Suprapubic skin (tissue), 4 donors: ENCODE measurements around the gene CADPS. TPM values are rescaled to one million over a fixed set of nuclear protein-coding genes. Genes with fewer than 3 reads are reported as not detected.

Source experiments
- DNase-seq, 2 donors: peaks; one replicate each; pipeline ENCODE4 v3.0.0-alpha.2; 2019; ENCODE audit warnings: low spot score in 2 of 2
- H3K27ac ChIP-seq: fragments of 200-600 bp; sonication (generic); one replicate; pipeline ENCODE4 v1.5.1; 2019
- H3K27me3 ChIP-seq: fragments of 200-600 bp; sonication (generic); one replicate; pipeline ENCODE4 v1.5.1; 2019
- H3K36me3 ChIP-seq: fragments of 200-600 bp; sonication (generic); one replicate; pipeline ENCODE4 v1.5.1; 2019
- H3K4me1 ChIP-seq: fragments of 200-600 bp; sonication (generic); one replicate; pipeline ENCODE4 v1.5.1; 2019
- H3K4me3 ChIP-seq: fragments of 200-600 bp; sonication (generic); one replicate; pipeline ENCODE4 v1.5.1; 2019; ENCODE audit warnings: mild to moderate bottlenecking
- H3K9me3 ChIP-seq: fragments of 200-600 bp; sonication (generic); one replicate; pipeline ENCODE4 v1.5.1; 2019
- CTCF ChIP-seq, 2 donors: fragments of 200-600 bp in 1 of 2; fragments of 450-650 bp in 1 of 2; sonication (generic) in 1 of 2; IDR thresholded peaks; one replicate each; pipeline ENCODE4 v1.5.1; 2016 to 2019; ENCODE audit warnings: antibody characterized with exemption in 2 of 2, mild to moderate bottlenecking in 1 of 2, moderate library complexity in 1 of 2
- EP300 ChIP-seq: sonication (generic); formaldehyde crosslinking; IDR thresholded peaks from one replicate; pipeline ENCODE4 v1.6.1; 2017; ENCODE audit warnings: antibody characterized with exemption
- POLR2A ChIP-seq, 2 donors: fragments of 450-650 bp; IDR thresholded peaks; one replicate each; pipeline ENCODE4 v1.6.1; 2017; ENCODE audit warnings: antibody characterized with exemption in 2 of 2, mild to moderate bottlenecking in 2 of 2, moderate library complexity in 2 of 2
- POLR2AphosphoS5 ChIP-seq, 3 donors: sonication (generic); formaldehyde crosslinking; IDR thresholded peaks; one replicate each; pipeline ENCODE4 v1.6.1; 2017; ENCODE audit warnings: antibody characterized with exemption in 3 of 3
- WGBS: methylation state at CpG from one replicate; pipeline ENCODE4 v1.1.5; 2018; 5-methylcytosine and 5-hydroxymethylcytosine counted together
- total RNA-seq, 4 donors: library from RNA; depleted of rRNA; stranded (reverse); fragments of >200 nt; gene quantifications; one replicate each; pipeline ENCODE4 v1.1.0, GENCODE V29; 2016

Gene CADPS
- total RNA-seq, 4 donors from 2014 or later, result 0.57 to 3.8 (median 3.0) TPM

- no peak for DNase-seq
Observed at GRCh38 chr3:62359531-62359930, 515.7 kb downstream of the CADPS start.

GRCh38 chr3:62356356-62356755 lies 518.9 kb downstream of the CADPS start:
- Histone ChIP-seq H3K36me3 (no peaks in the 10 kb centered on the region), H3K4me1 (no peaks in the 10 kb centered on the region), H3K4me3 (no peak overlapping the region), H3K27me3 (peaks cover 25% of the 10 kb centered on the region), H3K27ac (no peak overlapping the region), H3K9me3 (no peaks in the 10 kb centered on the region)
- no peak for TF ChIP-seq POLR2AphosphoS5 (IDR thresholded peaks at IDR 0.05)
- TF ChIP-seq EP300, result no peak
- no peak for TF ChIP-seq CTCF (IDR thresholded peaks at IDR 0.05)
- no peak for TF ChIP-seq POLR2A (IDR thresholded peaks at IDR 0.05)
- no peak for DNase-seq

More at GRCh38 chr3:62359531-62359930, 515.7 kb downstream of the CADPS start:
- Histone ChIP-seq H3K9me3 (no peaks in the 10 kb centered on the region), H3K4me1 (no peaks in the 10 kb centered on the region), H3K36me3 (no peaks in the 10 kb centered on the region), H3K27me3 (peaks cover 33% of the 10 kb centered on the region), H3K4me3 (no peak overlapping the region), H3K27ac (no peak overlapping the region)
- TF ChIP-seq POLR2AphosphoS5 (IDR thresholded peaks at IDR 0.05) (no peak), EP300 (no peak), POLR2A (IDR thresholded peaks at IDR 0.05) (no peak), CTCF (IDR thresholded peaks at IDR 0.05) (no peak)
- 80% methylated on average over 4 of the region's 4 CpGs for WGBS

- no peak overlapping the region for H3K4me3 ChIP-seq
- TF ChIP-seq POLR2A (IDR thresholded peaks at IDR 0.05) (no peak), POLR2AphosphoS5 (IDR thresholded peaks at IDR 0.05) (no peak), CTCF (IDR thresholded peaks at IDR 0.05) (no peak), EP300 (no peak)
- no peaks in the 10 kb centered on the region for H3K9me3 ChIP-seq
- no peak for DNase-seq
- H3K4me1 ChIP-seq, result no peaks in the 10 kb centered on the region
- peaks cover 31% of the 10 kb centered on the region for H3K27me3 ChIP-seq
- H3K27ac ChIP-seq, result no peak overlapping the region
- H3K36me3 ChIP-seq, result no peaks in the 10 kb centered on the region
- WGBS, result 77% methylated on average over 3 of the region's 3 CpGs
Observed at GRCh38 chr3:62355703-62356102, 519.5 kb downstream of the CADPS start.
